HEK293 (cell line): ENCODE data around the gene AXIN1.

Experiments
- CTCF ChIA-PET: fragments of 350-600 bp; formaldehyde crosslinking; extraction: SDS; loops from one replicate; lab custom pipeline; 2021; ENCODE audit warnings: antibody characterized with exemption; lab: Yijun Ruan, JAX
- POLR2A ChIA-PET: fragments of 300-600 bp; formaldehyde crosslinking; extraction: SDS; loops from one replicate; lab custom pipeline; 2020; ENCODE audit warnings: antibody characterized with exemption, inconsistent platforms; lab: Yijun Ruan, JAX
- H3K27ac ChIP-seq: fragments of 200-500 bp; sonication (Bioruptor generic); 2 replicates; pipeline ENCODE4 v1.5.1; 2014; ENCODE audit warnings: low read depth, low read length, control low read depth, inconsistent platforms; ENCODE audit errors: extremely low read depth
- H3K36me3 ChIP-seq, 2 experiments: fragments of 200-500 bp in 1 of 2; sonication (Bioruptor generic) in 1 of 2; 1 replicate in 1 of 2; 2 replicates in 1 of 2; pipeline ENCODE4 v1.5.1; 2014 to 2017; ENCODE audit warnings: inconsistent platforms in 2 of 2, low read length in 2 of 2; ENCODE audit not compliant: control insufficient read depth in 2 of 2, insufficient read depth in 1 of 2
- H3K4me1 ChIP-seq: fragments of 200-500 bp; sonication (Bioruptor generic); 2 replicates; pipeline ENCODE4 v1.5.1; 2014; ENCODE audit warnings: mild to moderate bottlenecking, low read length, inconsistent platforms; ENCODE audit not compliant: control insufficient read depth, insufficient read depth
- H3K4me3 ChIP-seq: 2 replicates; pipeline ENCODE4 v1.5.1; 2011; ENCODE audit warnings: low read depth, mild to moderate bottlenecking, control low read depth, low read length, moderate library complexity
- H3K9me3 ChIP-seq: fragments of 200-500 bp; sonication (Bioruptor generic); 2 replicates; pipeline ENCODE4 v1.5.1; 2014; ENCODE audit warnings: low read depth, low read length, inconsistent platforms; ENCODE audit not compliant: control insufficient read depth, insufficient read depth
- BCL11A ChIP-seq: fragments of 450-650 bp; formaldehyde crosslinking; IDR thresholded peaks from 2 replicates; pipeline ENCODE4 v1.5.1; 2016; ENCODE audit warnings: low read depth, missing biosample characterization, missing genetic modification characterization
- BCL11B ChIP-seq: fragments of 450-650 bp; formaldehyde crosslinking; IDR thresholded peaks from 2 replicates; pipeline ENCODE4 v1.5.1; 2016; ENCODE audit warnings: low read depth, missing biosample characterization, missing genetic modification characterization
- GLIS1 ChIP-seq: fragments of 450-650 bp; formaldehyde crosslinking; IDR thresholded peaks from 2 replicates; pipeline ENCODE4 v1.5.1; 2016; ENCODE audit warnings: missing biosample characterization, missing genetic modification characterization
- HOXC10 ChIP-seq: sonication (generic); formaldehyde crosslinking; IDR thresholded peaks from 2 replicates; pipeline ENCODE4 v1.8.1; 2023; ENCODE audit warnings: mild to moderate bottlenecking, missing genetic modification reagents
- IKZF3 ChIP-seq: fragments of 450-650 bp; IDR thresholded peaks from 2 replicates; pipeline ENCODE4 v1.5.0; 2018; ENCODE audit warnings: missing biosample characterization, mild to moderate bottlenecking, missing genetic modification characterization, moderate library complexity
- ZIC2 ChIP-seq: fragments of 450-650 bp; formaldehyde crosslinking; IDR thresholded peaks from 2 replicates; pipeline ENCODE4 v1.5.1; 2016; ENCODE audit warnings: missing biosample characterization, missing genetic modification characterization
- ZNF16 ChIP-seq: fragments of 450-650 bp; formaldehyde crosslinking; IDR thresholded peaks from 2 replicates; pipeline ENCODE4 v1.5.1; 2016; ENCODE audit warnings: low read depth, missing biosample characterization, missing genetic modification characterization
- ZNF169 ChIP-seq: fragments of 450-650 bp; formaldehyde crosslinking; IDR thresholded peaks from 2 replicates; pipeline ENCODE4 v1.5.1; 2016; ENCODE audit warnings: missing biosample characterization, missing genetic modification characterization
- ZNF274 ChIP-seq, 2 experiments: fragments of 200-500 bp in 1 of 2; fragments of 450-650 bp in 1 of 2; sonication (Bioruptor generic) in 1 of 2; formaldehyde crosslinking in 1 of 2; IDR thresholded peaks; 2 replicates each; pipeline versions ENCODE4 v1.5.1 to v1.6.1; 2014 to 2016; ENCODE audit warnings: borderline replicate concordance in 1 of 2, inconsistent platforms in 1 of 2, low read length in 1 of 2, missing biosample characterization in 1 of 2, missing genetic modification characterization in 1 of 2
- ZNF391 ChIP-seq: fragments of 450-650 bp; formaldehyde crosslinking; IDR thresholded peaks from 2 replicates; pipeline ENCODE4 v1.5.1; 2016; ENCODE audit warnings: low read depth, missing biosample characterization, missing genetic modification characterization, borderline replicate concordance
- ZNF423 ChIP-seq: fragments of 450-650 bp; formaldehyde crosslinking; IDR thresholded peaks from 2 replicates; pipeline ENCODE4 v1.5.1; 2016; ENCODE audit warnings: missing biosample characterization, missing genetic modification characterization
- ZNF426 ChIP-seq: fragments of 450-650 bp; formaldehyde crosslinking; IDR thresholded peaks from 2 replicates; pipeline ENCODE4 v1.5.1; 2017; ENCODE audit warnings: missing biosample characterization, missing genetic modification characterization, mild to moderate bottlenecking, inconsistent platforms, moderate library complexity
- ZNF701 ChIP-seq: fragments of 450-650 bp; formaldehyde crosslinking; IDR thresholded peaks from 2 replicates; pipeline ENCODE4 v1.5.1; 2016; ENCODE audit warnings: missing biosample characterization, missing genetic modification characterization
- ZNF776 ChIP-seq: fragments of 450-650 bp; formaldehyde crosslinking; IDR thresholded peaks from 2 replicates; pipeline ENCODE4 v1.5.0; 2017; ENCODE audit warnings: missing biosample characterization, missing genetic modification characterization, borderline replicate concordance
- ZNF785 ChIP-seq: fragments of 450-650 bp; formaldehyde crosslinking; IDR thresholded peaks from 2 replicates; pipeline ENCODE4 v1.5.1; 2016; ENCODE audit warnings: missing biosample characterization, missing genetic modification characterization
- ZNF792 ChIP-seq: fragments of 450-650 bp; formaldehyde crosslinking; IDR thresholded peaks from 2 replicates; pipeline ENCODE4 v1.5.1; 2016; ENCODE audit warnings: missing biosample characterization, missing genetic modification characterization
- TF ChIP-seq, protein P1 (sequence below): fragments of 450-650 bp; formaldehyde crosslinking; IDR thresholded peaks from 2 replicates; pipeline ENCODE4 v1.5.1; 2016; ENCODE audit warnings: missing biosample characterization, missing genetic modification characterization
- TF ChIP-seq, protein P2 (sequence below): fragments of 450-650 bp; formaldehyde crosslinking; conservative IDR thresholded peaks from 2 replicates; pipeline ENCODE4 v1.5.1; 2016; ENCODE audit warnings: low read depth, missing biosample characterization, missing genetic modification characterization
- TF ChIP-seq, protein P3 (sequence below): fragments of 450-650 bp; formaldehyde crosslinking; IDR thresholded peaks from 2 replicates; pipeline ENCODE4 v1.5.1; 2016; ENCODE audit warnings: missing biosample characterization, missing genetic modification characterization
- TF ChIP-seq, protein P4 (sequence below): fragments of 450-650 bp; formaldehyde crosslinking; IDR thresholded peaks from 2 replicates; pipeline ENCODE4 v1.5.1; 2016; ENCODE audit warnings: missing biosample characterization, missing genetic modification characterization
- TF ChIP-seq, protein P5 (sequence below): fragments of 450-650 bp; formaldehyde crosslinking; IDR thresholded peaks from 2 replicates; pipeline ENCODE4 v1.5.1; 2016; ENCODE audit warnings: missing biosample characterization, missing genetic modification characterization
- TF ChIP-seq, protein P6 (sequence below): fragments of 450-650 bp; formaldehyde crosslinking; IDR thresholded peaks from 2 replicates; pipeline ENCODE4 v1.5.1; 2016; ENCODE audit warnings: missing biosample characterization, missing genetic modification characterization

Gene AXIN1

DNA sequence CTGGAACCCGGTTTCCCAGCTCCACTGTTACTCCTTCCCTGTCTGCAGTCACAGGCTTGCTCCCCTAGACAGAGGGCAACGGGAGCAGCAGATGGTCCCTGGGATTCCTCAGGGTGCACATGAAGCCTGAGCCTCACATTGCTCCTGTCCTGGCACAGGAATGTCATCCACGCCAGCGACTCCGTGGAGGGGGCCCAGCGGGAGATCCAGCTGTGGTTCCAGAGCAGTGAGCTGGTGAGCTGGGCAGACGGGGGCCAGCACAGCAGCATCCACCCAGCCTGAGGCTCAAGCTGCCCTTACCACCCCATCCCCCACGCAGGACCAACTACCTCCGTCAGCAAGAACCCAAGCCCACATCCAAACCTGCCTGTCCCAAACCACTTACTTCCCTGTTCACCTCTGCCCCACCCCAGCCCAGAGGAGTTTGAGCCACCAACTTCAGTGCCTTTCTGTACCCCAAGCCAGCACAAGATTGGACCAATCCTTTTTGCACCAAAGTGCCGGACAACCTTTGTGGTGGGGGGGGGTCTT is 47.6 kb upstream of the AXIN1 start:
- POLR2A ChIA-PET: interaction anchor here (0.7 to 1.1 kb wide), 3 partner anchors 27 to 284 kb away, joined by 3 to 5 read pairs (median 3); partner anchors contain the start of genes CAPN15 and JMJD8
- Histone ChIP-seq H3K4me3 (no peak overlapping the region), H3K9me3 (no peaks in the 10 kb centered on the region), H3K4me1 (no peaks in the 10 kb centered on the region), H3K36me3 (peaks cover 0 to 27% of the 10 kb centered on the region in 2 experiments; a peak in 2 of 3 replicates), H3K27ac (peak overlapping the region; percentile 90; the same call in 1 of the 2 replicates)
- CTCF ChIA-PET: interaction anchor here (0.6 to 1.3 kb wide), 5 partner anchors 8 to 186 kb away, joined by 3 to 5 read pairs (median 4); no protein-coding TSS in a partner anchor
- TF ChIP-seq, protein P1, sequence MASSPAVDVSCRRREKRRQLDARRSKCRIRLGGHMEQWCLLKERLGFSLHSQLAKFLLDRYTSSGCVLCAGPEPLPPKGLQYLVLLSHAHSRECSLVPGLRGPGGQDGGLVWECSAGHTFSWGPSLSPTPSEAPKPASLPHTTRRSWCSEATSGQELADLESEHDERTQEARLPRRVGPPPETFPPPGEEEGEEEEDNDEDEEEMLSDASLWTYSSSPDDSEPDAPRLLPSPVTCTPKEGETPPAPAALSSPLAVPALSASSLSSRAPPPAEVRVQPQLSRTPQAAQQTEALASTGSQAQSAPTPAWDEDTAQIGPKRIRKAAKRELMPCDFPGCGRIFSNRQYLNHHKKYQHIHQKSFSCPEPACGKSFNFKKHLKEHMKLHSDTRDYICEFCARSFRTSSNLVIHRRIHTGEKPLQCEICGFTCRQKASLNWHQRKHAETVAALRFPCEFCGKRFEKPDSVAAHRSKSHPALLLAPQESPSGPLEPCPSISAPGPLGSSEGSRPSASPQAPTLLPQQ (tag by site-specific recombination): 0 out of 2 replicates have a peak, but pooled peaks have one; percentile 14
- TF ChIP-seq, protein P2, sequence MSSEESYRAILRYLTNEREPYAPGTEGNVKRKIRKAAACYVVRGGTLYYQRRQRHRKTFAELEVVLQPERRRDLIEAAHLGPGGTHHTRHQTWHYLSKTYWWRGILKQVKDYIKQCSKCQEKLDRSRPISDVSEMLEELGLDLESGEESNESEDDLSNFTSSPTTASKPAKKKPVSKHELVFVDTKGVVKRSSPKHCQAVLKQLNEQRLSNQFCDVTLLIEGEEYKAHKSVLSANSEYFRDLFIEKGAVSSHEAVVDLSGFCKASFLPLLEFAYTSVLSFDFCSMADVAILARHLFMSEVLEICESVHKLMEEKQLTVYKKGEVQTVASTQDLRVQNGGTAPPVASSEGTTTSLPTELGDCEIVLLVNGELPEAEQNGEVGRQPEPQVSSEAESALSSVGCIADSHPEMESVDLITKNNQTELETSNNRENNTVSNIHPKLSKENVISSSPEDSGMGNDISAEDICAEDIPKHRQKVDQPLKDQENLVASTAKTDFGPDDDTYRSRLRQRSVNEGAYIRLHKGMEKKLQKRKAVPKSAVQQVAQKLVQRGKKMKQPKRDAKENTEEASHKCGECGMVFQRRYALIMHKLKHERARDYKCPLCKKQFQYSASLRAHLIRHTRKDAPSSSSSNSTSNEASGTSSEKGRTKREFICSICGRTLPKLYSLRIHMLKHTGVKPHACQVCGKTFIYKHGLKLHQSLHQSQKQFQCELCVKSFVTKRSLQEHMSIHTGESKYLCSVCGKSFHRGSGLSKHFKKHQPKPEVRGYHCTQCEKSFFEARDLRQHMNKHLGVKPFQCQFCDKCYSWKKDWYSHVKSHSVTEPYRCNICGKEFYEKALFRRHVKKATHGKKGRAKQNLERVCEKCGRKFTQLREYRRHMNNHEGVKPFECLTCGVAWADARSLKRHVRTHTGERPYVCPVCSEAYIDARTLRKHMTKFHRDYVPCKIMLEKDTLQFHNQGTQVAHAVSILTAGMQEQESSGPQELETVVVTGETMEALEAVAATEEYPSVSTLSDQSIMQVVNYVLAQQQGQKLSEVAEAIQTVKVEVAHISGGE: no peak
- TF ChIP-seq ZNF423 (tag by site-specific recombination): no peak
- no peak for TF ChIP-seq ZNF274 (IDR thresholded peaks at IDR 0.05; ENCODE audit: low read length)
- no peak for TF ChIP-seq ZNF274 (tag by site-specific recombination; IDR thresholded peaks at IDR 0.05; ENCODE audit: borderline replicate concordance)
- peak; percentile 48; the same call in 1 of the 2 replicates for TF ChIP-seq IKZF3 (tag by site-specific recombination)
- TF ChIP-seq ZNF391 (tag by site-specific recombination): no peak
- no peak for TF ChIP-seq ZNF785
- TF ChIP-seq ZNF792 (tag by site-specific recombination): no peak
- TF ChIP-seq, protein P3, sequence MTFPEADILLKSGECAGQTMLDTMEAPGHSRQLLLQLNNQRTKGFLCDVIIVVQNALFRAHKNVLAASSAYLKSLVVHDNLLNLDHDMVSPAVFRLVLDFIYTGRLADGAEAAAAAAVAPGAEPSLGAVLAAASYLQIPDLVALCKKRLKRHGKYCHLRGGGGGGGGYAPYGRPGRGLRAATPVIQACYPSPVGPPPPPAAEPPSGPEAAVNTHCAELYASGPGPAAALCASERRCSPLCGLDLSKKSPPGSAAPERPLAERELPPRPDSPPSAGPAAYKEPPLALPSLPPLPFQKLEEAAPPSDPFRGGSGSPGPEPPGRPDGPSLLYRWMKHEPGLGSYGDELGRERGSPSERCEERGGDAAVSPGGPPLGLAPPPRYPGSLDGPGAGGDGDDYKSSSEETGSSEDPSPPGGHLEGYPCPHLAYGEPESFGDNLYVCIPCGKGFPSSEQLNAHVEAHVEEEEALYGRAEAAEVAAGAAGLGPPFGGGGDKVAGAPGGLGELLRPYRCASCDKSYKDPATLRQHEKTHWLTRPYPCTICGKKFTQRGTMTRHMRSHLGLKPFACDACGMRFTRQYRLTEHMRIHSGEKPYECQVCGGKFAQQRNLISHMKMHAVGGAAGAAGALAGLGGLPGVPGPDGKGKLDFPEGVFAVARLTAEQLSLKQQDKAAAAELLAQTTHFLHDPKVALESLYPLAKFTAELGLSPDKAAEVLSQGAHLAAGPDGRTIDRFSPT (tag by site-specific recombination): peak; percentile 61; the same call in 1 of the 2 replicates
- TF ChIP-seq ZNF426 (tag by site-specific recombination): no peak
- 0 out of 2 replicates have a peak, but pooled peaks have one; percentile 9 for TF ChIP-seq ZNF16 (tag by site-specific recombination)
- TF ChIP-seq, protein P4, sequence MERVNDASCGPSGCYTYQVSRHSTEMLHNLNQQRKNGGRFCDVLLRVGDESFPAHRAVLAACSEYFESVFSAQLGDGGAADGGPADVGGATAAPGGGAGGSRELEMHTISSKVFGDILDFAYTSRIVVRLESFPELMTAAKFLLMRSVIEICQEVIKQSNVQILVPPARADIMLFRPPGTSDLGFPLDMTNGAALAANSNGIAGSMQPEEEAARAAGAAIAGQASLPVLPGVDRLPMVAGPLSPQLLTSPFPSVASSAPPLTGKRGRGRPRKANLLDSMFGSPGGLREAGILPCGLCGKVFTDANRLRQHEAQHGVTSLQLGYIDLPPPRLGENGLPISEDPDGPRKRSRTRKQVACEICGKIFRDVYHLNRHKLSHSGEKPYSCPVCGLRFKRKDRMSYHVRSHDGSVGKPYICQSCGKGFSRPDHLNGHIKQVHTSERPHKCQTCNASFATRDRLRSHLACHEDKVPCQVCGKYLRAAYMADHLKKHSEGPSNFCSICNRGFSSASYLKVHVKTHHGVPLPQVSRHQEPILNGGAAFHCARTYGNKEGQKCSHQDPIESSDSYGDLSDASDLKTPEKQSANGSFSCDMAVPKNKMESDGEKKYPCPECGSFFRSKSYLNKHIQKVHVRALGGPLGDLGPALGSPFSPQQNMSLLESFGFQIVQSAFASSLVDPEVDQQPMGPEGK (tag by site-specific recombination): peak; percentile 62; the same call in 1 of the 2 replicates
- TF ChIP-seq, protein P5, sequence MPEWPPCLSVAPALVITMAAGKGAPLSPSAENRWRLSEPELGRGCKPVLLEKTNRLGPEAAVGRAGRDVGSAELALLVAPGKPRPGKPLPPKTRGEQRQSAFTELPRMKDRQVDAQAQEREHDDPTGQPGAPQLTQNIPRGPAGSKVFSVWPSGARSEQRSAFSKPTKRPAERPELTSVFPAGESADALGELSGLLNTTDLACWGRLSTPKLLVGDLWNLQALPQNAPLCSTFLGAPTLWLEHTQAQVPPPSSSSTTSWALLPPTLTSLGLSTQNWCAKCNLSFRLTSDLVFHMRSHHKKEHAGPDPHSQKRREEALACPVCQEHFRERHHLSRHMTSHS (tag by site-specific recombination): no peak
- TF ChIP-seq, protein P6, sequence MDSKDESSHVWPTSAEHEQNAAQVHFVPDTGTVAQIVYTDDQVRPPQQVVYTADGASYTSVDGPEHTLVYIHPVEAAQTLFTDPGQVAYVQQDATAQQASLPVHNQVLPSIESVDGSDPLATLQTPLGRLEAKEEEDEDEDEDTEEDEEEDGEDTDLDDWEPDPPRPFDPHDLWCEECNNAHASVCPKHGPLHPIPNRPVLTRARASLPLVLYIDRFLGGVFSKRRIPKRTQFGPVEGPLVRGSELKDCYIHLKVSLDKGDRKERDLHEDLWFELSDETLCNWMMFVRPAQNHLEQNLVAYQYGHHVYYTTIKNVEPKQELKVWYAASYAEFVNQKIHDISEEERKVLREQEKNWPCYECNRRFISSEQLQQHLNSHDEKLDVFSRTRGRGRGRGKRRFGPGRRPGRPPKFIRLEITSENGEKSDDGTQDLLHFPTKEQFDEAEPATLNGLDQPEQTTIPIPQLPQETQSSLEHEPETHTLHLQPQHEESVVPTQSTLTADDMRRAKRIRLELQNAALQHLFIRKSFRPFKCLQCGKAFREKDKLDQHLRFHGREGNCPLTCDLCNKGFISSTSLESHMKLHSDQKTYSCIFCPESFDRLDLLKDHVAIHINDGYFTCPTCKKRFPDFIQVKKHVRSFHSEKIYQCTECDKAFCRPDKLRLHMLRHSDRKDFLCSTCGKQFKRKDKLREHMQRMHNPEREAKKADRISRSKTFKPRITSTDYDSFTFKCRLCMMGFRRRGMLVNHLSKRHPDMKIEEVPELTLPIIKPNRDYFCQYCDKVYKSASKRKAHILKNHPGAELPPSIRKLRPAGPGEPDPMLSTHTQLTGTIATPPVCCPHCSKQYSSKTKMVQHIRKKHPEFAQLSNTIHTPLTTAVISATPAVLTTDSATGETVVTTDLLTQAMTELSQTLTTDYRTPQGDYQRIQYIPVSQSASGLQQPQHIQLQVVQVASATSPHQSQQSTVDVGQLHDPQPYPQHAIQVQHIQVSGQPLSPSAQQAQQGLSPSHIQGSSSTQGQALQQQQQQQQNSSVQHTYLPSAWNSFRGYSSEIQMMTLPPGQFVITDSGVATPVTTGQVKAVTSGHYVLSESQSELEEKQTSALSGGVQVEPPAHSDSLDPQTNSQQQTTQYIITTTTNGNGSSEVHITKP (tag by site-specific recombination): peak; percentile 68
- TF ChIP-seq BCL11A: peak; percentile 20; the same call in 1 of the 2 replicates
- no peak for TF ChIP-seq ZNF701 (tag by site-specific recombination)
- peak; percentile 65; the same call in 1 of the 2 replicates for TF ChIP-seq BCL11B (tag by site-specific recombination)
- TF ChIP-seq GLIS1 (tag by site-specific recombination): peak; percentile 44
- no peak for TF ChIP-seq ZNF776
- TF ChIP-seq HOXC10 (CRISPR knock-in tag): no peak
- TF ChIP-seq ZIC2 (tag by site-specific recombination): peak; percentile 57
- no peak for TF ChIP-seq ZNF169
